ENCODE measurements around the gene HLA-B.

Gene HLA-B

DNA sequence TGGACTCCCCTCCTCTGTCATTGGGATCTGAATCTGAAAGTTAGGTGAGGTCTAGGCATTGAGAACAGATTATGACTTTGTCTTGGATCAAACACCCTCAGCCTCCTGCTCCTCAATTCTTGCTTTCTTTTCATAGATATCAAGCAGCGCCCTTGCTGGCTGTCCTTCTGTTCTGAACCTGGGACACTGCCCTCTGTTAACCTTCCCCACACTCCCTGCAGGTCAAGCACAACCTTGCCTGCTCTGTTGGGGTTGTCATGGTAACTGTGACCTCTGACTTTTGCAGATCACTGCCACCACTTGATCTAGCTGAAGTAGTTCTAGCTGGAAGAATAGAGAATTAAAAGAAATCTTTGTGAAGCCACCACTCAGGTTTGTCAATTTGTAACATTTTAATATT lies 30.0 kb upstream of the HLA-B start:
- TF ChIP-seq GATA2 (IDR thresholded peaks at IDR 0.05; ENCODE audit: low read depth, low read length) (no peak), GATA3 (IDR thresholded peaks at IDR 0.05; ENCODE audit: low read depth, low read length) (no peak)

DNA sequence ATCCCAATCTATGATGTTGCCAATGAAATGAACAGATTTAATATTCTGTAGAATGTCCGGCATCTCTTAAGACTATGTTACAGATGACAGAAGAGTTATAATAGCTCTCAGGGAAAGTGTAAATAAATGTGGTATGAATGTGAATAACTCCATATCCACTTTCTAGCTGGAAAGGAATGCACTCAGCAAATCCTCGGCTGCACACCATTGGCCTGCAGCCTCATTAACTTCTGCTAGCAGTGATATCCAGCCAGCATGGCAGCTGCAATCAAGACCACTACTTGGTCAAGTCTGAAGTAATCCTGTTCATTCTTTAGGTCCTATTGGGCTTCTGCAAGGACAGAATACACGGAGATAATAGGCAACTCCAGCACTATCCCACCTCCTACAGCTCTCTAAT lies 29.1 kb upstream of the HLA-B start:
- no peak for TF ChIP-seq GATA2 (IDR thresholded peaks at IDR 0.05; ENCODE audit: low read depth, low read length)
- no peak for TF ChIP-seq GATA3 (IDR thresholded peaks at IDR 0.05; ENCODE audit: low read depth, low read length)

DNA sequence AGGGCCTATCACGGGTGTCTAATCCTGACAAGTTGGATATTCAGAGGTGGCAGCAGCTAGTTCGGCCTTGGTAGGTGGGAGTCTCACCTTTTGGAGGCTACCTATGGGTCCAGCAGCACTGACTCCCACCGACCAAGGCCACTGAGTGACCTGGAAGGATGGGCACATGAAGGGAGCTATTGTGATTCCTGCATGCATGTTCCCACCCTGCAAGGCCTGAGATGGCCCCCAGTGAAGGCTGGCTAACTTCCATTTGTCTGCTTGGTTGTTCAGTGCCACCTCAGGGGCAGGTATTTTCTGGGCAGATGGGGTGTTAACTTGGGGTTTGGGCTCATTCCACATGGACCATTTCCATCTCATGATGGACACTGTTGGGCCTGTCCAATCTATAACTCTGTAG lies 28.1 kb upstream of the HLA-B start:
- TF ChIP-seq GATA2 (IDR thresholded peaks at IDR 0.05; ENCODE audit: low read depth, low read length) (no peak), GATA3 (IDR thresholded peaks at IDR 0.05; ENCODE audit: low read depth, low read length) (no peak)

DNA sequence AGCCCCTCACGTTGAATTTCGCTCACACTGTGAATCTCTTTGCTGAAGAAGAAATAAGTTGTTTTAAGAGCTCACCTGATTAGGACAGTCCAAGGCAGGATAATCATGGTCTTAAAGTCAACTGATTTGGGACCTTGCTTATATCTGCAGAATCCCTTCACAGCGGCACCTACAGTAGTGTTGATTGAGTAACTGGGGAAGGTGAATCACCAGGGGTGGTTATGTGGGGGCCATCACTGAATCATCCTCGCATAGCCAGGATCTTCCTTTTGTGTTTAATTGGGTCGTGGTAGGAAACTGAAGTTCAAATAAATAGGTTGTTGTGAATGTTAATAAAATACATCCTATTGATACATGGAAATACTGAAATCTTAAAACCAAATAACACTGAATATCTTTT lies 26.2 kb upstream of the HLA-B start:
- no peak for TF ChIP-seq GATA3 (IDR thresholded peaks at IDR 0.05; ENCODE audit: low read depth, low read length)
- no peak for TF ChIP-seq GATA2 (IDR thresholded peaks at IDR 0.05; ENCODE audit: low read depth, low read length)

DNA sequence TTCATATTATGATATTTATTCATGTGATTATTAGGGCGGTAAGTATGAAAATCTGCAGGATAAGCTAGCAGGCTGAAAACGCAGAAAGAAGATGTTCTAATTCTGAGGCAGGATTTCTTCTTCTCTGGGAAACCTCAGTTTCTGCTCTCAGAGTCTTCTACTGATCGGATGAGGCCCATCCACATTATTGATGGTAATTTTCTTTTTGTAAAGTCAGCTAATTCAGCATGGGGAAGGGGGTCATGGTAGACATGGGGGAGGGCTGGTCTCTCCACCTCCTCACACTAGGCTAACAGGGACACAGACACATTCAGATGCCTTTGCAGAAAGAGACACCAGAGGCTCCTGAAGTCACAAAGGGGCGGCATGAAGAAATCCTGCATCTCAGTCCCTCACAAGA lies 24.7 kb upstream of the HLA-B start:
- no peak for TF ChIP-seq GATA2 (IDR thresholded peaks at IDR 0.05; ENCODE audit: low read depth, low read length)
- TF ChIP-seq GATA3 (IDR thresholded peaks at IDR 0.05; ENCODE audit: low read depth, low read length), result no peak

DNA sequence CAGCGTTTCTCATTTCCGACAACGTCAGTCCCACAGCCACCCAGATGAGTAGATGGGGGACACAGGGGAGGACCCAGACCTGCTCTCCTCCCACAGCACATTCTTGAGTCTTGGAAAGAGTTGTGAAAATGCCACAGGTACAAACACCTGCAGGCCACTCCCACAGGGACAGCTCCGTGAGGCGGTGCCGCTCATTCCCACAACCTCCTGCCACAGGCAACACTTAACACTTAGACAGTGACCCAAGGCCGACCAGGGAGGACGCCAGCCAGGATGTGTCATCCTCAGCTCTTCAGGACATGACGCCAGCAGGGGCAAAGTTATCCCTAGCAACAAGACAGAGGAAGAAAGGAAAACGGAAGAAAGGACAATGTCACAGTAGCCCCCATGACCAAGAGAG lies 22.9 kb upstream of the HLA-B start:
- no peak for TF ChIP-seq GATA2 (IDR thresholded peaks at IDR 0.05; ENCODE audit: low read depth, low read length)
- TF ChIP-seq GATA3 (IDR thresholded peaks at IDR 0.05; ENCODE audit: low read depth, low read length), result no peak

DNA sequence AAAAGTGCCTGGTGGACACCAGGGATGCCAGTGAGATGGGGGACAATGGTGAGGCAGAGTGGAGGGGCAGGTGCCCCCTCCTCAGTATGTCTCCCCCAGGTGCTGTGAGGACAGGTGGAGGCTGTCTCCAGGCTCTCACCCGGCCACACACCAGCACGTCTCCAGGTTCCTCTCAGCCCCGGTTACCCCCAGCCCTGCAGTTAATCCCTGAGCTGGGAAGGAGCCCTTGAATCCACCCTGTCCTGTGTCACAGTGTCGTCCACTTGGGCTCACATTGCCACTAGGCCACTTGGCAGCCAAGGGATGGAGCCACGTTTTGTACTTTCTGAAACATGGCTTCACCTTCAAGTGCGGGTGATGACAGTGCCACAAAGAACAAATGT lies 21.7 kb upstream of the HLA-B start:
- TF ChIP-seq GATA3 (IDR thresholded peaks at IDR 0.05; ENCODE audit: low read depth, low read length) (no peak), GATA2 (IDR thresholded peaks at IDR 0.05; ENCODE audit: low read depth, low read length) (no peak)

DNA sequence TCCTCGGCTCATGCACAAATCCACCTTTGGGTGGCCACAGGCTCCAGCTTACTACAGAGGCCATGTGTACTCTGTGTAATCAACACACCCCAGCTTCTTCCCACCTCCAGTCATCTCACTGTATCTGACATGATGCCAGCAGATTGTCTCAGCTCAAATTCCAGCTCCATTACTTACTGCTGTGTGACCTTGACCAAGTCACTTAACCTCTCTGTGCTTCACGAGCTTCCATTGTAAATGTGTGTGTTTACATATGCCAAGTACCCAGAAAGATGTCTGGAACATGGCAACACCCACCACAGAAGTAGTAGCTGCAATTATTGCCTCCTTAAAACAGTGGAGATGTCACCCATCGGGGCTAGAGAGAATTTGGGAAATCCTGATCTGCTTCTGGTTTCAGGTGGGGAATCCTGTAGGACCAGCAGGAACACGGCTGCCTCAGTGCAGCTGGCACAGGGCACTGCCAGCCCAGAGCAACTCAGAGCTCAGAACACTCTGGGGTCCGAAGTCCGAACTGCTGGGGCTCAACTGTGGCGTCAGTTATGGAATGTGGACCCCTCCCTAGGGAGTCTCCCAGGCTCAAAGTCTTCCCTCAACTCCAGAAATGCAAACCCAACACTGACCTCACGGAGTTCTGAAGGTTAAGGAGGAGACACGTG lies 21.2 kb upstream of the HLA-B start:
- TF ChIP-seq GATA2 (IDR thresholded peaks at IDR 0.05; ENCODE audit: low read depth, low read length), result no peak
- TF ChIP-seq GATA3 (IDR thresholded peaks at IDR 0.05; ENCODE audit: low read depth, low read length), result no peak

DNA sequence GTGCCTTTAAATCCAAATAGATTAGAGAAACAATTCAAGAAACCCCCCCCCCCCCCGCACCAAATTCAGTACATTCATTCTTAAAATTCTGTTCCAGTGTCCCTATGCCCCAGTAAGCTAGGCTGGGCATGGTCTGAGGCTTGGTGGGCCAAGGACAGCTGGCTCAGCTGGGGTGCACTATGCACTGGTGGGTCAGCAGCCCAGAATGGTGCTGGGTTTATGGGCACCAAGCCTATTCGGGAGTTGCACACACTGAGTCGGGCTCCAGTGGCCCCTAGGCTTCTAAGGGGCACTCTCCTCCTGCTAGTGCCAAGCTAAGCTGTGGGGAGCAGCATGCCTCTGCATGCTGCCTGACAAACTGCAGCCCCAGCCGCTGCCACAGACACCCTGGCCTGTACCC lies 20.1 kb upstream of the HLA-B start:
- no peak for TF ChIP-seq GATA2 (IDR thresholded peaks at IDR 0.05; ENCODE audit: low read depth, low read length)
- no peak for TF ChIP-seq GATA3 (IDR thresholded peaks at IDR 0.05; ENCODE audit: low read depth, low read length)

DNA sequence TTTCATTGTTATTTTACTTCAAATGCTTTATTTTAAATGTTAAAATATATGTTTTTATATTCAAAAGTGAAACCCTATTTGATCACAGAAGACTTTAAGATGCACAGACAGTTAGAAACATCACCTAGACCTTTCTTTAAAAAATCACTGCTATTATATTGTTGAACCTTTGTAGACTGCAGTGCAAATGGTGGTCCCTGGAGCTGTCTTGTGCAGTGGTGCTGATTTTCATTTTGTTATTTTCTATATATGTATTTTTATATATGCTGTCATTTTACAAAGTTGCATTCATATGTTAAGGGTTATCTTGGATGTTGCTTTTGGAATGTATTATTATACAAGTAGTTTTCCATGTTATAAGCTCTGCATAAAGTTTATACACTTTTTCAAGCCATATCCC lies 18.7 kb upstream of the HLA-B start:
- TF ChIP-seq GATA3 (IDR thresholded peaks at IDR 0.05; ENCODE audit: low read depth, low read length), result no peak
- no peak for TF ChIP-seq GATA2 (IDR thresholded peaks at IDR 0.05; ENCODE audit: low read depth, low read length)

DNA sequence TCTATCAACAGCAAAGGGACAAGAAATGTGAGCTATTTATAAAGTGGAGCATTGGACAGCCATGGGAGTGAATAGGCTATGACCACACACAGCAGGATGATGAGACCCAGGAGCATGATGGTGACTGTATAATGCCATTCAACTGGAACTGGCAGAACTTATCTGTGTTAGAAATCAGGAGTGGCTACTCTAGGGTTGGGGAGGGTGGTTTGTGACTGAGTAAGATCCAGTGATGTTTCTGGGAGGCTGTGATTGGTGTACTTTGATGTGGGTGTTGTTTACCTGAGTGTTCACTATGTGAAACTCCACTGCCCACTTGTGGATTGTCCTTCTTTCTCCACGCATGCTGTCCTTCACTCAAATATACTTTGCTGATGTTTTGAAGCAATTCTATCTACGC lies 11.5 kb upstream of the HLA-B start:
- TF ChIP-seq GATA2 (IDR thresholded peaks at IDR 0.05; ENCODE audit: low read depth, low read length), result no peak
- TF ChIP-seq GATA3 (IDR thresholded peaks at IDR 0.05; ENCODE audit: low read depth, low read length), result no peak

DNA sequence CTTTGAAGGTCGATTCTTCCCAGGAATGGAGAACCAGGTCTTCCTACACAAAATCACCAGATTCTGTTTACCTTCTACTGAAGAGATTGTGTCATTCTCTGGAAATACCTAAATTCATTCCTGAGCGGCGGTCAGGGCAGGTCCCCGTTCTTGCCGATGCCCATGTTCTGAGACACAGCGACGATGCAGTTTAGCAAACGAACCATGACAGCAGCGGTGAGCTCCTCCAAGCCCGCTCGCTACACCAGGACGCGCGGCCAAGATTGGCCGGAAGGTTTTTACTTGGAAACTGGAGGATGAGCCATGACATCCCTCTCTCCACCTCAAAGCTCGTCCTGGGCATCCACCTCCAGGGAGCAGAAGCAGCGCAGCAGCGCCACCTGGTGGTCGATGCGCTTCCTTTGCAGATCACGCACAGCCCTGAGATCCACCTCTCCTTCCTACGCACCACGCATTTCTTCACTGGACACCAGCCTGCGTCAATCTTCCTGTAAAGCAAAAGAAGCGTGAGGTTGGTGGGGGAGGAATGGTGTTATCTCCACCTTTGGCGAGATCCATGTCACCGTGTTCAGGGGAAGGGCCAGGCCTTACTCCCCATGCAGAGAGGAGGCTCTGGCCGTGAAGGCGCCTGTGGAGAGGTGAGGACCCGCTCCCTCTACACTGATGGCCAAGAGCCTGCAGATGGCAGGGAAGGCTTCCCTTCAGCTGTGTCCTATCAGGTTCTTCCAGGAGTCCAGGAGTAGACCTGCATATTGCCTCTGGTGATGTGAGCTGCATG lies 9.9 kb upstream of the HLA-B start:
- TF ChIP-seq GATA3 (IDR thresholded peaks at IDR 0.05; ENCODE audit: low read depth, low read length) (no peak), GATA2 (IDR thresholded peaks at IDR 0.05; ENCODE audit: low read depth, low read length) (no peak)

DNA sequence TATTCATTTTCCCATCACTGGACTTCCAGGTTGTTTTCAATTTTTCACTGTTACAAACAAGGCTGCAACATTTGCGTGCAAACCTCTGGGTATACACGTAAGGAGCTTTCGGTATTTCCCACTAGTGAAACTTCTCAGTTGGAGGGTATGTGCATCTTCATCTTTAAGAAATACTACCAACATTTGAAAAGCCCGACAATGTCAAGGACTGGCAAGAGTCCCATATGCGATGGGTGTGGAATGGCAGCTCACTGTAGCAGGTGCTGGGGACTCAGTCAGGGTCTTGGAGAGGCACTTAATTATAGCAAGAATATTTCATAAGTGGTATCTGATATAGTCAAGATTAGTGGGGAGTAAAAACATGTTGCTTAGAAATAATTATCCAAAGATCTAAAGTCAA lies 8.9 kb upstream of the HLA-B start:
- TF ChIP-seq GATA3 (IDR thresholded peaks at IDR 0.05; ENCODE audit: low read depth, low read length) (no peak), GATA2 (IDR thresholded peaks at IDR 0.05; ENCODE audit: low read depth, low read length) (no peak)

DNA sequence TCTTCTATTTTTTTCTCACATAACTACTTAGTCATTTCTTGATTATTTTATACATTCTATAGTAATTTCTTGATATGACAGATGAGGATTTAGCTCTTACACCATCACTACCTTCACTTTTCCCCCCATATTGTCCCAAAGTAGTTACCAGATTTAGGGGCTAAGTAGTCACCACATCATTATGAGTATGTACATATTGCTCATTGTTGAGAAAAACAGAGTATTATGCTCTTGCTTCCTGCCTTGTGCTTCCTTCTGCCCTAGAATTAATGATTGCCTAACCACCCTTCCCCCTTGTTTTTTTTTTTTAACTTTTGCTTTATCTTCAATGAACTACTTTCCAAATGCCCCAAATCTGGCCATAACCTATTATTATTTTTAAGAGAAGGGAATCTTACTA lies 6.8 kb upstream of the HLA-B start:
- TF ChIP-seq GATA3 (IDR thresholded peaks at IDR 0.05; ENCODE audit: low read depth, low read length) (no peak), GATA2 (IDR thresholded peaks at IDR 0.05; ENCODE audit: low read depth, low read length) (no peak)

DNA sequence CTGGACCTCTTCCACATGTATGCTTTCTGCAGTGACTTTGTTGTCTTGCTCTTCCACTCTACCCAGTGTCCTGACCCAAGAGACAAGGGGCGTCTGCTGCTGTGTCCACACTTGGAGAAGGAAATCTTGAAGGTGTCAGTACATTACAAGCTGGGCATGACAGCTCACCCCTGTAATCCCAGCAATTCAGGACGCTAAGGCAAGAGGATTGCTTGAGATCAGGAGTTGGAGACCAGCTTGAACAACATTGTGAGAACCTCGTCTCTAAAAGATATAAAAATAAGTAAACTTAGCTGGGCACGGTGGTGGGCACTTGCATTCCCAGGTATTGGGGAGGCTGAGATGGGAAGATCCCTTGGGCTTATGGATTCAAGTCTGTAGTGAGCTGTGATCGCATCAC lies 5.8 kb upstream of the HLA-B start:
- TF ChIP-seq GATA2 (IDR thresholded peaks at IDR 0.05; ENCODE audit: low read depth, low read length) (no peak), GATA3 (IDR thresholded peaks at IDR 0.05; ENCODE audit: low read depth, low read length) (no peak)

All from SH-SY5Y (cell line).